ENCODE results near the gene FMNL2. TPM values are rescaled to one million over a fixed set of nuclear protein-coding genes. Genes with fewer than 3 reads are reported as not detected.

Gene FMNL2
- total RNA-seq, 3 donors from 2014 or later (not counting 1 experiment from before 2014, with no cell fraction given) = 0.34 to 3.0 (median 0.78) TPM

DNA sequence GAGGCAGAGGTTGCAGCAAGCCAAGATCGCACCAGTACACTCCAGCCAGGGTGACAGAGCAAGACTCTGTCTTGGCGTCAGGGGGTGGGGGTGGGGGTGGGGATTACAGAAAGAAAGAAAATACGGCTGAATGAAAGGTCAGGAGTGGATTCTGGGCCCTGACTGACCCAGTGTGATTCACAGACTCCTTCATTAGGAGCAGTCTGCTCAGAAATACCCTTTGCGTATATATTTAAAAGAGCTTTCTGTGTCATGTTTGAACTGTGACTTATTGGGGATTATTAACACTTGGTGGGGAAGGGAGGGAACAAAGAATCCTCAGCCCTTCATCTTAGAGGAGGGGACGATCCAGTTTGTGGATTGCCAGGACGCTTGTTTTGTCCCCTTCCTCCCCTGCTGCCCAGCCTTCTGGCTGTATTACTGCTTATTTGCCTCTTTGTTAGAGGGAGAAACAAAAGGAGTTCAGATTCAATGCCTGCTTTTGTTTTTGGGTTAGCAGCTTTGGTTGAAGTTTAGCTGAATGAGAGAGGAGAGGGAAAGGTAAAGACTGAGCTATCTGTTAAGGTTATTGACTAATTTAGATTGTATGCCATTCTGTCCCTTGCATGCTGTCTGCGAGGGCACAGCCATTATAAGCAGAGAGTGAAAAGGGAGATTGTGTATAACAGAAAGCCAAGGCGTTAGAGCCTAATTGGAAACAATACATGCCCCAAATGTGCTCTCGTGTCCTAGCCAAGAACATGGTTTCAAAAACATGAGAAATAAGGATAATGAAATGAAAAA is 118.3 kb downstream of the FMNL2 start:
- Mint-ChIP-seq H3K9me3 (no peaks in the 10 kb centered on the region), H3K27ac (no peak overlapping the region), H3K36me3 (no peaks in the 10 kb centered on the region), H3K4me1 (no peaks in the 10 kb centered on the region), H3K27me3 (ENCODE audit: low read depth in 2 of 2) (peaks cover 2 to 7% of the 10 kb centered on the region in 2 donors), H3K4me3 (no peak overlapping the region)
- Histone ChIP-seq H3K4me3 (ENCODE audit: low read length) (no peak overlapping the region), H3K36me3 (ENCODE audit: control insufficient read depth, insufficient read depth, low read length) (no peaks in the 10 kb centered on the region), H3K27me3 (ENCODE audit: control insufficient read depth, insufficient read depth, low read length) (no peaks in the 10 kb centered on the region), H3K9me3 (ENCODE audit: control insufficient read depth, insufficient read depth, low read length) (no peaks in the 10 kb centered on the region), H3K4me1 (ENCODE audit: control insufficient read depth, insufficient read depth, low read length) (no peaks in the 10 kb centered on the region), H3K27ac (ENCODE audit: low read length) (no peak overlapping the region)
- TF ChIP-seq, protein P1, sequence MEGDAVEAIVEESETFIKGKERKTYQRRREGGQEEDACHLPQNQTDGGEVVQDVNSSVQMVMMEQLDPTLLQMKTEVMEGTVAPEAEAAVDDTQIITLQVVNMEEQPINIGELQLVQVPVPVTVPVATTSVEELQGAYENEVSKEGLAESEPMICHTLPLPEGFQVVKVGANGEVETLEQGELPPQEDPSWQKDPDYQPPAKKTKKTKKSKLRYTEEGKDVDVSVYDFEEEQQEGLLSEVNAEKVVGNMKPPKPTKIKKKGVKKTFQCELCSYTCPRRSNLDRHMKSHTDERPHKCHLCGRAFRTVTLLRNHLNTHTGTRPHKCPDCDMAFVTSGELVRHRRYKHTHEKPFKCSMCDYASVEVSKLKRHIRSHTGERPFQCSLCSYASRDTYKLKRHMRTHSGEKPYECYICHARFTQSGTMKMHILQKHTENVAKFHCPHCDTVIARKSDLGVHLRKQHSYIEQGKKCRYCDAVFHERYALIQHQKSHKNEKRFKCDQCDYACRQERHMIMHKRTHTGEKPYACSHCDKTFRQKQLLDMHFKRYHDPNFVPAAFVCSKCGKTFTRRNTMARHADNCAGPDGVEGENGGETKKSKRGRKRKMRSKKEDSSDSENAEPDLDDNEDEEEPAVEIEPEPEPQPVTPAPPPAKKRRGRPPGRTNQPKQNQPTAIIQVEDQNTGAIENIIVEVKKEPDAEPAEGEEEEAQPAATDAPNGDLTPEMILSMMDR (IDR thresholded peaks at IDR 0.05) = no peak
- intact Hi-C loops (cut with micrococcal nuclease) = no loop called here
- WGBS (ENCODE audit: insufficient coverage) = 87% methylated on average over 8 of the region's 9 CpGs
- DNase-seq (no peak), ATAC-seq (no peak)

DNA sequence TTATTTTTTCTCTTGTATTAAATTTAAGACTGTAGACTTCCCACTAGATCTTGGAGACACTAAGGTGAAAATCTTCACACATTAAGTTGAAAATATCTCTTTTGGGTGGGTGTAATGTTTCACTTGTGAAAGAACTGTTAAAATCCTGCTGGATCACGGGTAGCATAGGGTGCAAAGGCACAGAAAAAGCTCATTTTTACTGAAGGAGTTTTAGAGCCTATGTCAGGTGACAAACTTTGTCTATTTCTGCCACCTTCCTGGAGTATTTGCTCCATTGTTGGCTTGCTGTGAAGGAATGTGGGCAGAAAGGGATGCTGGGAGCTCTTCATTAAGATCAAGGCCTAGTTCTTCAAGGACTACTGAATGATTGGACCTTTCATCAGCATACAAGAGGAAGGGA is 119.4 kb downstream of the FMNL2 start:
- Histone ChIP-seq H3K27me3 (ENCODE audit: control insufficient read depth, insufficient read depth, low read length) (no peaks in the 10 kb centered on the region), H3K36me3 (ENCODE audit: control insufficient read depth, insufficient read depth, low read length) (no peaks in the 10 kb centered on the region), H3K27ac (ENCODE audit: low read length) (no peak overlapping the region), H3K9me3 (ENCODE audit: control insufficient read depth, insufficient read depth, low read length) (no peaks in the 10 kb centered on the region), H3K4me1 (ENCODE audit: control insufficient read depth, insufficient read depth, low read length) (no peaks in the 10 kb centered on the region), H3K4me3 (ENCODE audit: low read length) (no peak overlapping the region)
- Mint-ChIP-seq H3K36me3 (no peaks in the 10 kb centered on the region), H3K9me3 (no peaks in the 10 kb centered on the region), H3K27me3 (ENCODE audit: low read depth in 2 of 2) (peaks cover 2 to 7% of the 10 kb centered on the region in 2 donors), H3K4me1 (no peaks in the 10 kb centered on the region), H3K27ac (no peak overlapping the region), H3K4me3 (no peak overlapping the region)
- TF ChIP-seq, protein P1 (IDR thresholded peaks at IDR 0.05) = no peak
- 93% methylated on average over 1 of the region's 1 CpG for WGBS (ENCODE audit: insufficient coverage)
- intact Hi-C loops (cut with micrococcal nuclease) = no loop called here
- no peak for DNase-seq
- ATAC-seq = no peak

DNA sequence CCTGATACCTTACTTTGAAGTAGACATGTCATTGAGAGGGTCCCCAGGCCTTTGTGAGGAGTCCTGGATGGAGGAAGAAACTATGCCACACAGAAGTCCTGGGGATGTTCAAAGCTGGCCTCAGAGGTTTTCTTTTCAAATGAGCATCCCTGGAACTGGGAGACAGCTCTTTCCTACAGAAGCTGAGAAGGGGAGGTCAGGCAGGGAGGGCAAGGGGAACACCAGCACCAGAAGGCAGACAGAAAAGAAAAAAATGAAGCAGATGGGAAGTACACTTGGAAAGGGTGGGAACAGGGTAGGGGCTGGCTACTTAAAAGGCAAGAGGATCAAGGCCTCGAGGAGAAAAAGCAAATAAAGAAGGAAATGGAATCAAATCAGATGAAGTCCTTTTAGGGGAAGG is 120.0 kb downstream of the FMNL2 start:
- no peaks in the 10 kb centered on the region for H3K9me3 ChIP-seq (ENCODE audit: control insufficient read depth, insufficient read depth, low read length)
- Mint-ChIP-seq H3K27ac (no peak overlapping the region), H3K9me3 (no peaks in the 10 kb centered on the region), H3K4me1 (no peaks in the 10 kb centered on the region), H3K4me3 (no peak overlapping the region), H3K27me3 (ENCODE audit: low read depth in 2 of 2) (peaks cover 2 to 7% of the 10 kb centered on the region in 2 donors), H3K36me3 (no peaks in the 10 kb centered on the region)
- no peaks in the 10 kb centered on the region for H3K4me1 ChIP-seq (ENCODE audit: control insufficient read depth, insufficient read depth, low read length)
- intact Hi-C loops (cut with micrococcal nuclease) = no loop called here
- WGBS (ENCODE audit: insufficient coverage) = 67% methylated on average over 1 of the region's 1 CpG
- no peak overlapping the region for H3K4me3 ChIP-seq (ENCODE audit: low read length)
- no peaks in the 10 kb centered on the region for H3K36me3 ChIP-seq (ENCODE audit: control insufficient read depth, insufficient read depth, low read length)
- TF ChIP-seq, protein P1 (IDR thresholded peaks at IDR 0.05) = no peak
- no peaks in the 10 kb centered on the region for H3K27me3 ChIP-seq (ENCODE audit: control insufficient read depth, insufficient read depth, low read length)
- H3K27ac ChIP-seq (ENCODE audit: low read length) = no peak overlapping the region
- DNase-seq (no peak), ATAC-seq (no peak)

DNA sequence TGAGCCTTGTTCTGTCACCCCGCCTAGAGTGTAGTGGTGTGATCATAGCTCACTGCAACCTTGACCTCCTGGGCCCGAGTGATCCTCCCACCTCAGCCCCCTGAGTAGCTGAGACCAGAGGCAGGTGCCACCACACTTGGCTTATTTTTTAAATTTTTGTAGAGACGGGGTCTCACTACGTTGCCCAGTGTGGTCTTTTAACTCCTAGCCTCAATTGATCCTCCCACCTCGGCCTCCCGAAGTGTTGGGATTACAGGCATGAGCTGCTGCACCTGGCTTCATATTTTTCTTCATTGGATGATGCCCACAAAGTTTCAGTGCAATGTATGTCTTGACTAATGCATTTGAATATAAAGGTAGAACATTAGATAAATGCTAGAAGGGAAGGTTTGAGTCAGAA is 120.8 kb downstream of the FMNL2 start:
- Histone ChIP-seq H3K36me3 (ENCODE audit: control insufficient read depth, insufficient read depth, low read length) (no peaks in the 10 kb centered on the region), H3K27ac (ENCODE audit: low read length) (no peak overlapping the region), H3K27me3 (ENCODE audit: control insufficient read depth, insufficient read depth, low read length) (no peaks in the 10 kb centered on the region), H3K4me3 (ENCODE audit: low read length) (no peak overlapping the region), H3K9me3 (ENCODE audit: control insufficient read depth, insufficient read depth, low read length) (no peaks in the 10 kb centered on the region), H3K4me1 (ENCODE audit: control insufficient read depth, insufficient read depth, low read length) (no peaks in the 10 kb centered on the region)
- H3K4me3 Mint-ChIP-seq = no peak overlapping the region
- 92% methylated on average over 6 of the region's 6 CpGs for WGBS (ENCODE audit: insufficient coverage)
- TF ChIP-seq, protein P1 (IDR thresholded peaks at IDR 0.05) = no peak
- intact Hi-C loops (cut with micrococcal nuclease) = no loop called here
- DNase-seq = no peak
- no peaks in the 10 kb centered on the region for H3K4me1 Mint-ChIP-seq
- no peaks in the 10 kb centered on the region for H3K36me3 Mint-ChIP-seq
- H3K27ac Mint-ChIP-seq = no peak overlapping the region
- peaks cover 2 to 7% of the 10 kb centered on the region in 2 donors for H3K27me3 Mint-ChIP-seq (ENCODE audit: low read depth in 2 of 2)
- no peak for ATAC-seq
- no peaks in the 10 kb centered on the region for H3K9me3 Mint-ChIP-seq

Data from natural killer cell (primary cell).